HG03159 (cell line): ENCODE measurements around the gene SULT2B1.
"Not testable (repeated sequence)": the region's sequence is repeated elsewhere in the genome, so short reads cannot be mapped to it uniquely, and the experiment has no call there.

Source experiments
- ATAC-seq: cut with Tn5 transposase; IDR thresholded peaks from one replicate; pipeline ENCODE4 v1.9.1; 2021; ENCODE audit warnings: mild to moderate bottlenecking, moderate library complexity; ENCODE audit not compliant: unreplicated experiment

Gene SULT2B1

GRCh38 chr19:48556825-48557224 lies 4.9 kb downstream of the SULT2B1 start:
- ATAC-seq: no peak

- no peak for ATAC-seq
Observed at GRCh38 chr19:48558018-48558684, 6.2 kb downstream of the SULT2B1 start.

GRCh38 chr19:48560095-48560530 lies 8.1 kb downstream of the SULT2B1 start:
- no peak for ATAC-seq

GRCh38 chr19:48561412-48561811 lies 9.4 kb downstream of the SULT2B1 start:
- ATAC-seq: no peak

GRCh38 chr19:48565090-48565489 lies 13.1 kb downstream of the SULT2B1 start:
- no peak for ATAC-seq

- no peak for ATAC-seq
Observed at GRCh38 chr19:48568345-48568886, 16.4 kb downstream of the SULT2B1 start.

GRCh38 chr19:48569814-48570213 lies 17.8 kb downstream of the SULT2B1 start:
- ATAC-seq: no peak

GRCh38 chr19:48571378-48572162 lies 19.6 kb downstream of the SULT2B1 start:
- no peak for ATAC-seq

- no peak for ATAC-seq
Observed at GRCh38 chr19:48573163-48573505, 21.2 kb downstream of the SULT2B1 start.

- ATAC-seq: no peak
Observed at GRCh38 chr19:48575931-48576622, 24.1 kb downstream of the SULT2B1 start.

GRCh38 chr19:48577908-48578307 lies 25.9 kb downstream of the SULT2B1 start:
- ATAC-seq: not testable (repeated sequence)

- no peak for ATAC-seq
Observed at GRCh38 chr19:48578891-48579290, 26.9 kb downstream of the SULT2B1 start.

- no peak for ATAC-seq
Observed at GRCh38 chr19:48582168-48582567, 30.2 kb downstream of the SULT2B1 start.

GRCh38 chr19:48587387-48587786 lies 35.4 kb downstream of the SULT2B1 start:
- no peak for ATAC-seq

- no peak for ATAC-seq
Observed at GRCh38 chr19:48588670-48589401, 36.9 kb downstream of the SULT2B1 start.

GRCh38 chr19:48591021-48591420 lies 39.0 kb downstream of the SULT2B1 start:
- no peak for ATAC-seq

GRCh38 chr19:48595171-48595570 lies 43.2 kb downstream of the SULT2B1 start:
- no peak for ATAC-seq

GRCh38 chr19:48595833-48596232 lies 43.9 kb downstream of the SULT2B1 start:
- no peak for ATAC-seq

- ATAC-seq: no peak
Observed at GRCh38 chr19:48596237-48596636, 44.3 kb downstream of the SULT2B1 start.

- ATAC-seq: no peak
Observed at GRCh38 chr19:48596679-48597465, 44.9 kb downstream of the SULT2B1 start.
